Regular cardiac myocyte (primary cell): Measurements from ENCODE around the gene MOCS1. TPM values are rescaled to one million over a fixed set of nuclear protein-coding genes. Genes with fewer than 3 reads are reported as not detected.

Experiments used
- total RNA-seq: library from RNA; depleted of rRNA; stranded (reverse); fragments of >200 nt; gene quantifications from 2 replicates; pipeline ENCODE4 v1.2.3, GENCODE V29; 2014

MOCS1 gene
- 21.7 and 28.2 TPM in 2 replicates for total RNA-seq

DNA sequence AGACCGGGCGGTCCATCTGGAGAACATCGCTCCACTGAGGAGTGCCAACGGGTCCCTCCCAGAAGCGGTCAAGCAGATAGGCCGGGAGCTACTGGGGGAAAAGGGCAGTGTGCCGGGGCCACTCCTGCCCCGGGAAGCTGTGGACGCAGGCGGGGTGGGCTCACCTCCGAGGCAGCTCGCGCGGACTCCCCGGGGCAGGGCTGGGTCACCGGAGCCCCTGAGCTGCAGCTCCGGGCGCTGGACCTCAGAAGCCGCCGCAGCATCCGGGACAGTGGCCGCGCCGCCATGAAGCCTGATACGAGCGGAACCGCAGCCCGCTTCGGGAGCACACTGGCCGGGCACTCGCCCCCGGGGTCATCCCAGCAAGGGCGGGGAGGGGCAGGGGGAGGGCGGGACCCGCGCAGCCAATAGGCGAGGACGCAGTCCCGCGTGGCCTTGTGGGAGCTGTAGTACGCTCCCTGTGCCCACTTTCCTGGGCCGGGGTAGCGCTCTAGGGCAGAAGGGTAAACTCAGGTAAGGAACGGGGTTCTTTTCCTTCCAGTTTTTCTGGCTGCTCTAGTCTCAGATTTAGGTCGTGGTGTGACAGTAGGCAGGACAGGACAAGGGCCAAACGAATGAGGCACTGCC is at the start of gene MOCS1:
Gene MOCS1, minus strand, starts transcription at position 332 of the 627 bp plus-strand sequence. Its CDS starts 45 bp downstream, at position 287.

Other genes with a start within 250 kb of the MOCS1 start
- under 0.01 and 0.28 TPM in 2 replicates for gene KIF6, start 209.1 kb downstream of the MOCS1 start, total RNA-seq
- 36.9 and 37.4 TPM in 2 replicates for gene DAAM2, start 142.1 kb downstream of the MOCS1 start, total RNA-seq